Left ventricle myocardium inferior (tissue), 1 donor: Measurements from ENCODE around the gene DCLK3. TPM values are rescaled to one million over a fixed set of nuclear protein-coding genes. Genes with fewer than 3 reads are reported as not detected.

Experiments used
- DNase-seq: peaks from one replicate; pipeline ENCODE4 v3.0.0-alpha.2; 2020
- H3K27ac ChIP-seq: fragments of 200-600 bp; replicated peaks from 2 replicates; pipeline ENCODE4 v1.8.0; 2021
- H3K27me3 ChIP-seq: fragments of 200-600 bp; 2 replicates; pipeline ENCODE4 v1.8.0; 2021; ENCODE audit warnings: low read depth
- H3K36me3 ChIP-seq: fragments of 200-600 bp; 2 replicates; pipeline ENCODE4 v1.8.0; 2021
- H3K4me1 ChIP-seq: fragments of 200-600 bp; 2 replicates; pipeline ENCODE4 v1.8.0; 2021
- H3K4me3 ChIP-seq: fragments of 200-600 bp; 2 replicates; pipeline ENCODE4 v1.8.0; 2021; ENCODE audit warnings: mild to moderate bottlenecking, moderate library complexity
- H3K9me3 ChIP-seq: fragments of 200-600 bp; replicated peaks from 2 replicates; pipeline ENCODE4 v1.8.0; 2021
- CTCF ChIP-seq: fragments of 200-600 bp; IDR thresholded peaks from 2 replicates; pipeline ENCODE4 v1.8.0; 2021; ENCODE audit warnings: antibody characterized with exemption, mild to moderate bottlenecking, borderline replicate concordance
- intact Hi-C: fragments of 100-400 bp; cut with micrococcal nuclease; formaldehyde crosslinking; loops from one replicate; pipeline ENCODE4 v1.11.0; 2022
- total RNA-seq: library from RNA; stranded (reverse); fragmentation: NEBNext Ultra II Directional; extraction: Animal tissue kit (Norgen Biotek cat#: 25700); gene quantifications from one replicate; pipeline ENCODE4 v1.2.1, GENCODE V29; 2021
- donor health status: DM: no; HTN: yes; CAD: no; lungs with severe emphysema.

Gene DCLK3
- total RNA-seq, 1 donor from 2014 or later: 0.16 TPM

GRCh38 chr3:36679384-36680200, 84.8 kb downstream of the DCLK3 start:
- Histone ChIP-seq H3K36me3 (no peaks in the 10 kb centered on the region), H3K9me3 (peaks cover 57% of the 10 kb centered on the region), H3K4me1 (no peaks in the 10 kb centered on the region), H3K27me3 (no peaks in the 10 kb centered on the region), H3K4me3 (no peak overlapping the region), H3K27ac (no peak overlapping the region)
- intact Hi-C loops: no loop called here
- no peak for TF ChIP-seq CTCF
- DNase-seq: no peak

GRCh38 chr3:36678216-36679013, 85.9 kb downstream of the DCLK3 start:
- no peak for DNase-seq
- H3K4me3 ChIP-seq: no peak overlapping the region
- H3K27ac ChIP-seq: no peak overlapping the region
- intact Hi-C loops: no loop called here
- no peaks in the 10 kb centered on the region for H3K27me3 ChIP-seq
- H3K9me3 ChIP-seq: peaks cover 57% of the 10 kb centered on the region
- TF ChIP-seq CTCF: no peak
- H3K4me1 ChIP-seq: no peaks in the 10 kb centered on the region
- no peaks in the 10 kb centered on the region for H3K36me3 ChIP-seq

- no peak for DNase-seq
- Histone ChIP-seq H3K27ac (no peak overlapping the region), H3K27me3 (no peaks in the 10 kb centered on the region), H3K36me3 (no peaks in the 10 kb centered on the region), H3K4me3 (no peak overlapping the region), H3K9me3 (peaks cover 57% of the 10 kb centered on the region), H3K4me1 (no peaks in the 10 kb centered on the region)
- intact Hi-C loops: no loop called here
- TF ChIP-seq CTCF: no peak
Observed at GRCh38 chr3:36677331-36678007, 86.9 kb downstream of the DCLK3 start.

- Histone ChIP-seq H3K9me3 (peaks cover 35% of the 10 kb centered on the region), H3K27ac (no peak overlapping the region), H3K4me1 (no peaks in the 10 kb centered on the region), H3K4me3 (no peak overlapping the region), H3K36me3 (no peaks in the 10 kb centered on the region), H3K27me3 (no peaks in the 10 kb centered on the region)
- intact Hi-C loops: no loop called here
- DNase-seq: no peak
- no peak for TF ChIP-seq CTCF
Observed at GRCh38 chr3:36674816-36675215, 89.5 kb downstream of the DCLK3 start.

GRCh38 chr3:36669764-36670163, 94.6 kb downstream of the DCLK3 start:
- TF ChIP-seq CTCF: no peak
- Histone ChIP-seq H3K36me3 (no peaks in the 10 kb centered on the region), H3K27ac (no peak overlapping the region), H3K4me1 (no peaks in the 10 kb centered on the region), H3K27me3 (no peaks in the 10 kb centered on the region), H3K4me3 (no peak overlapping the region), H3K9me3 (no peaks in the 10 kb centered on the region)
- intact Hi-C loops: no loop called here
- DNase-seq: no peak
